ENCODE results near the gene RBCK1.
"Not testable (repeated sequence)": the region's sequence is repeated elsewhere in the genome, so short reads cannot be mapped to it uniquely, and the experiment has no call there.

RBCK1 gene

GRCh38 chr20:462199-462991, 54.3 kb downstream of the RBCK1 start, which contains the start of gene TBC1D20:
TSS of gene TBC1D20 (minus strand) at chr20:462533. CDS start at chr20:462405, 128 bp downstream.
- Mint-ChIP-seq H3K27ac (peak within 1 kb of the TSS; percentile 88), H3K4me3 (peak within 1 kb of the TSS; percentile 93), H3K4me1 (peaks cover 21% of the 10 kb centered on the region), H3K36me3 (peaks cover 2% of the 10 kb centered on the region), H3K27me3 (peaks cover 2% of the 10 kb centered on the region), H3K9me3 (no peaks in the 10 kb centered on the region)
- peak; percentile 94 for ATAC-seq (ENCODE audit: low read depth)
- peak; percentile 81 to 85 for DNase-seq (ENCODE audit: low spot score in 2 of 2)

GRCh38 chr20:467755-468154, 59.7 kb downstream of the RBCK1 start:
- Mint-ChIP-seq H3K27me3 (peaks cover 6% of the 10 kb centered on the region), H3K27ac (no peak overlapping the region), H3K36me3 (peaks cover 2% of the 10 kb centered on the region), H3K9me3 (peaks cover 5% of the 10 kb centered on the region), H3K4me1 (peaks cover 6% of the 10 kb centered on the region), H3K4me3 (no peak overlapping the region)
- ATAC-seq (ENCODE audit: low read depth) (no peak), DNase-seq (ENCODE audit: low spot score in 2 of 2) (no peak)

GRCh38 chr20:469746-470490, 61.8 kb downstream of the RBCK1 start:
- no peak for DNase-seq (ENCODE audit: low spot score in 2 of 2)
- peaks cover 5% of the 10 kb centered on the region for H3K9me3 Mint-ChIP-seq
- H3K4me3 Mint-ChIP-seq, result no peak overlapping the region
- peaks cover 10% of the 10 kb centered on the region for H3K4me1 Mint-ChIP-seq
- peaks cover 6% of the 10 kb centered on the region for H3K27me3 Mint-ChIP-seq
- ATAC-seq (ENCODE audit: low read depth), result no peak
- peaks cover 2% of the 10 kb centered on the region for H3K36me3 Mint-ChIP-seq
- no peak overlapping the region for H3K27ac Mint-ChIP-seq

GRCh38 chr20:472137-472846, 64.2 kb downstream of the RBCK1 start:
- ATAC-seq (ENCODE audit: low read depth) (no peak), DNase-seq (ENCODE audit: low spot score in 2 of 2) (no peak)
- Mint-ChIP-seq H3K4me3 (no peak overlapping the region), H3K36me3 (peaks cover 2% of the 10 kb centered on the region), H3K4me1 (peaks cover 10% of the 10 kb centered on the region), H3K9me3 (peaks cover 5% of the 10 kb centered on the region), H3K27ac (no peak overlapping the region), H3K27me3 (peaks cover 5% of the 10 kb centered on the region)

- no peak overlapping the region for H3K27ac Mint-ChIP-seq
- DNase-seq (ENCODE audit: low spot score in 2 of 2) (no peak), ATAC-seq (ENCODE audit: low read depth) (peak; percentile 29)
- peaks cover 10% of the 10 kb centered on the region for H3K4me1 Mint-ChIP-seq
- H3K4me3 Mint-ChIP-seq, result no peak overlapping the region
- peaks cover 5% of the 10 kb centered on the region for H3K9me3 Mint-ChIP-seq
- peaks cover 2% of the 10 kb centered on the region for H3K27me3 Mint-ChIP-seq
- peaks cover under 1% of the 10 kb centered on the region for H3K36me3 Mint-ChIP-seq
Observed at GRCh38 chr20:472889-473292, 64.8 kb downstream of the RBCK1 start.

GRCh38 chr20:474581-474980, 66.5 kb downstream of the RBCK1 start:
- ATAC-seq (ENCODE audit: low read depth) (no peak), DNase-seq (ENCODE audit: low spot score in 2 of 2) (no peak)
- Mint-ChIP-seq H3K27me3 (peaks cover under 1% of the 10 kb centered on the region), H3K27ac (no peak overlapping the region), H3K4me1 (peaks cover 13% of the 10 kb centered on the region), H3K9me3 (peaks cover 4% of the 10 kb centered on the region), H3K36me3 (peaks cover 3% of the 10 kb centered on the region), H3K4me3 (no peak overlapping the region)

- H3K4me1 Mint-ChIP-seq, result peaks cover 13% of the 10 kb centered on the region
- H3K36me3 Mint-ChIP-seq, result peaks cover 3% of the 10 kb centered on the region
- no peak overlapping the region for H3K4me3 Mint-ChIP-seq
- no peak for ATAC-seq (ENCODE audit: low read depth)
- no peaks in the 10 kb centered on the region for H3K9me3 Mint-ChIP-seq
- no peak overlapping the region for H3K27ac Mint-ChIP-seq
- no peaks in the 10 kb centered on the region for H3K27me3 Mint-ChIP-seq
- no peak for DNase-seq (ENCODE audit: low spot score in 2 of 2)
Observed at GRCh38 chr20:475463-476357, 67.6 kb downstream of the RBCK1 start.

- DNase-seq (ENCODE audit: low spot score in 2 of 2); H3K27me3 Mint-ChIP-seq; H3K9me3 Mint-ChIP-seq; H3K27ac Mint-ChIP-seq; H3K4me3 Mint-ChIP-seq; H3K36me3 Mint-ChIP-seq; ATAC-seq (ENCODE audit: low read depth): not testable (repeated sequence)
- H3K4me1 Mint-ChIP-seq, result peaks cover 13% of the 10 kb centered on the region
Observed at GRCh38 chr20:476561-477249, 68.6 kb downstream of the RBCK1 start.

GRCh38 chr20:478010-478948, 70.2 kb downstream of the RBCK1 start:
- Mint-ChIP-seq H3K36me3 (peaks cover 8% of the 10 kb centered on the region), H3K4me3 (no peak overlapping the region), H3K27me3 (no peaks in the 10 kb centered on the region), H3K9me3 (no peaks in the 10 kb centered on the region), H3K27ac (no peak overlapping the region), H3K4me1 (peaks cover 6% of the 10 kb centered on the region)
- ATAC-seq (ENCODE audit: low read depth), result no peak
- no peak for DNase-seq (ENCODE audit: low spot score in 2 of 2)

GRCh38 chr20:478949-479429, 70.9 kb downstream of the RBCK1 start:
- no peak overlapping the region for H3K4me3 Mint-ChIP-seq

GRCh38 chr20:479487-479886, 71.4 kb downstream of the RBCK1 start:
- peaks cover 12% of the 10 kb centered on the region for H3K36me3 Mint-ChIP-seq
- H3K9me3 Mint-ChIP-seq, result no peaks in the 10 kb centered on the region
- no peak overlapping the region for H3K4me3 Mint-ChIP-seq
- no peak for ATAC-seq (ENCODE audit: low read depth)
- H3K27me3 Mint-ChIP-seq, result no peaks in the 10 kb centered on the region
- peaks cover 3% of the 10 kb centered on the region for H3K4me1 Mint-ChIP-seq
- DNase-seq (ENCODE audit: low spot score in 2 of 2), result no peak
- no peak overlapping the region for H3K27ac Mint-ChIP-seq

More at GRCh38 chr20:478949-479429, 70.9 kb downstream of the RBCK1 start:
- no peaks in the 10 kb centered on the region for H3K27me3 Mint-ChIP-seq
- H3K9me3 Mint-ChIP-seq, result no peaks in the 10 kb centered on the region
- peak overlapping the region; percentile 6 for H3K27ac Mint-ChIP-seq
- ATAC-seq (ENCODE audit: low read depth) (peak; percentile 67), DNase-seq (ENCODE audit: low spot score in 2 of 2) (peak; percentile 21 to 59)
- H3K36me3 Mint-ChIP-seq, result peaks cover 12% of the 10 kb centered on the region
- peaks cover 3% of the 10 kb centered on the region for H3K4me1 Mint-ChIP-seq

GRCh38 chr20:480044-480443, 71.9 kb downstream of the RBCK1 start:
- peaks cover 15% of the 10 kb centered on the region for H3K36me3 Mint-ChIP-seq
- peak overlapping the region; percentile 33 for H3K27ac Mint-ChIP-seq
- ATAC-seq (ENCODE audit: low read depth), result no peak
- H3K4me3 Mint-ChIP-seq, result no peak overlapping the region
- DNase-seq (ENCODE audit: low spot score in 2 of 2), result no peak
- no peaks in the 10 kb centered on the region for H3K27me3 Mint-ChIP-seq
- no peaks in the 10 kb centered on the region for H3K9me3 Mint-ChIP-seq
- peaks cover 3% of the 10 kb centered on the region for H3K4me1 Mint-ChIP-seq

All from memory B cell (primary cell).